ENCODE results near the gene NCKAP5. TPM values are rescaled to one million over a fixed set of nuclear protein-coding genes. Genes with fewer than 3 reads are reported as not detected.

The NCKAP5 gene
- total and polyA plus RNA-seq, 2 of the 8 experiments (the other 6 are each of a cell fraction or from before 2014, with no cell fraction given) = 0.27 to 0.86 TPM

GRCh38 chr2:132654335-132654734, 913.9 kb downstream of the NCKAP5 start:
- no peak overlapping the region for H3K56ac ChIP-seq (replicated peaks; ENCODE audit: insufficient read length, low read depth, low read length)
- WGBS, 2 experiments (ENCODE audit: extremely low coverage in 1 of 2, insufficient coverage in 1 of 2, insufficient read length in 1 of 2, insufficient replicate concordance in 2 of 2, low coverage in 1 of 2, low lambda C conversion rate in 2 of 2, missing lambda C conversion rate in 1 of 2) = 82% methylated on average over 4 of the region's 4 CpGs; no CpG with 5 or more reads in 1 of the 2 experiments
- no peak overlapping the region for H3K18ac ChIP-seq (ENCODE audit: extremely low read depth, low read length)
- H2AFZ ChIP-seq (ENCODE audit: low read length) = no peak overlapping the region
- H3K79me2 ChIP-seq (ENCODE audit: control insufficient read depth in 1 of 2, insufficient read depth in 2 of 2, low read length in 2 of 2) = no peaks in the 10 kb centered on the region
- H3K79me1 ChIP-seq (ENCODE audit: low read depth, low read length) = no peaks in the 10 kb centered on the region
- no peak overlapping the region for H4K5ac ChIP-seq (ENCODE audit: insufficient read length, low read depth, low read length)
- H3K36me3 ChIP-seq (ENCODE audit: control insufficient read depth in 2 of 4, insufficient read depth in 4 of 4, low read length in 3 of 4) = no peaks in the 10 kb centered on the region; a peak in 1 of 8 replicates
- H3K23ac ChIP-seq (ENCODE audit: insufficient read length) = no peak overlapping the region
- FAIRE-seq (no peak), DNase-seq (ENCODE audit: low read depth in 1 of 2, low spot score in 2 of 2) (no peak)
- no peak overlapping the region for H2BK5ac ChIP-seq (ENCODE audit: low read depth, low read length)
- POLR2A ChIA-PET (ENCODE audit: partially characterized antibody) = interaction anchor here (0.7 kb wide), 1 partner anchor 8 kb away, joined by 4 read pairs; no protein-coding TSS in a partner anchor
- H2BK120ac ChIP-seq (replicated peaks; ENCODE audit: low read depth, low read length) = no peak overlapping the region
- no peak overlapping the region for H3K14ac ChIP-seq (ENCODE audit: insufficient read length)
- H4K20me1 ChIP-seq (replicated peaks in 1 of 2; ENCODE audit: control insufficient read depth in 1 of 2, insufficient read depth in 2 of 2, low read length in 2 of 2) = no peaks in the 10 kb centered on the region
- CTCF ChIA-PET (ENCODE audit: partially characterized antibody) = interaction anchor here (0.9 to 1.7 kb wide), 3 partner anchors 10 to 107 kb away, joined by 3 read pairs; no protein-coding TSS in a partner anchor
- no peak overlapping the region for H4K8ac ChIP-seq (ENCODE audit: extremely low read depth, insufficient read depth, low read length)
- H3K27ac ChIP-seq (ENCODE audit: low read depth, low read length) = no peak overlapping the region
- no peak overlapping the region for H2BK15ac ChIP-seq (ENCODE audit: low read length)
- no peak overlapping the region for H2BK12ac ChIP-seq (ENCODE audit: low read depth, low read length)
- H2AK5ac ChIP-seq (ENCODE audit: low read depth, low read length) = no peak overlapping the region
- no peak overlapping the region for H3K4me3 ChIP-seq (ENCODE audit: extremely low read depth in 1 of 4, insufficient read depth in 2 of 4, low read depth in 3 of 4, low read length in 4 of 4)
- H3K23me2 ChIP-seq (ENCODE audit: low read depth, low read length) = no peaks in the 10 kb centered on the region
- no peak overlapping the region for H4K91ac ChIP-seq (replicated peaks; ENCODE audit: insufficient read length, low read length)
- no peak overlapping the region for H3K4ac ChIP-seq (replicated peaks; ENCODE audit: insufficient read length, low read depth, low read length)
- H3K4me2 ChIP-seq (ENCODE audit: insufficient read depth in 1 of 2, low read depth in 2 of 2, low read length in 2 of 2) = no peak overlapping the region
- H3K27me3 ChIP-seq (replicated peaks in 1 of 4; ENCODE audit: control insufficient read depth in 3 of 4, extremely low read depth in 1 of 4, insufficient read depth in 3 of 4, low read length in 3 of 4) = no peaks in the 10 kb centered on the region
- peaks cover 0 to 3% (median 0%) of the 10 kb centered on the region in 4 experiments; a peak in 1 of 7 replicates for H3K4me1 ChIP-seq (replicated peaks in 1 of 4; ENCODE audit: control insufficient read depth in 3 of 4, insufficient read depth in 4 of 4, low read length in 3 of 4)
- H3K9me3 ChIP-seq (ENCODE audit: insufficient read depth in 2 of 2, low read depth in 1 of 2, low read length in 1 of 2) = no peaks in the 10 kb centered on the region
- H3K9ac ChIP-seq (replicated peaks in 1 of 4; ENCODE audit: extremely low read depth in 1 of 4, low read depth in 3 of 4, low read length in 3 of 4) = no peak overlapping the region
- H2BK20ac ChIP-seq (ENCODE audit: low read length) = no peak overlapping the region
- no peak for TF ChIP-seq BCL11A (IDR thresholded peaks at IDR 0.05; ENCODE audit: low read depth in 2 of 2, low read length in 2 of 2)
- no peak for TF ChIP-seq POLR2AphosphoS5 (IDR thresholded peaks at IDR 0.05; ENCODE audit: low read depth, low read length)
- no peak for TF ChIP-seq KDM5A (IDR thresholded peaks at IDR 0.05; ENCODE audit: low read length)
- TF ChIP-seq HDAC2 (IDR thresholded peaks at IDR 0.05; ENCODE audit: borderline replicate concordance in 1 of 2, low read depth in 2 of 2, low read length in 2 of 2) = no peak
- TF ChIP-seq FOSL1 (IDR thresholded peaks at IDR 0.05; ENCODE audit: insufficient read depth, low read depth, low read length) = no peak
- no peak for TF ChIP-seq SIN3A (conservative IDR thresholded peaks at IDR 0.05 in 1 of 2, IDR thresholded peaks at IDR 0.05 in 1 of 2; ENCODE audit: low read depth in 1 of 2, low read length in 2 of 2)
- no peak for TF ChIP-seq RFX5 (IDR thresholded peaks at IDR 0.05; ENCODE audit: borderline replicate concordance, low read depth, low read length)
- TF ChIP-seq HDAC6 (IDR thresholded peaks at IDR 0.05; ENCODE audit: low read depth, low read length) = no peak
- TF ChIP-seq BRCA1 (IDR thresholded peaks at IDR 0.05; ENCODE audit: low read depth, low read length) = no peak
- TF ChIP-seq EGR1 (IDR thresholded peaks at IDR 0.05; ENCODE audit: borderline replicate concordance, low read depth, low read length) = no peak
- TF ChIP-seq ASH2L (IDR thresholded peaks at IDR 0.05; ENCODE audit: low read length) = no peak
- TF ChIP-seq PHF8 (conservative IDR thresholded peaks at IDR 0.05; ENCODE audit: low read depth, low read length) = no peak
